MCF 10A (cell line): Measurements from ENCODE around the gene DISP3. TPM values are rescaled to one million over a fixed set of nuclear protein-coding genes. Genes with fewer than 3 reads are reported as not detected.

Experiments used
- Bru-seq: library from RNA; stranded (reverse); fragments of 400-500 nt; gene quantifications from one replicate; lab custom pipeline; 2021; lab: Mats Ljungman, UMichigan
- BruChase-seq, 2 experiments: library from RNA; stranded (reverse); fragments of 400-500 nt; gene quantifications; one replicate each; lab custom pipeline; 2021; lab: Mats Ljungman, UMichigan
- BruUV-seq: library from RNA; stranded (reverse); fragments of 400-500 nt; replicated peaks from 2 replicates; lab custom pipeline; 2021; lab: Mats Ljungman, UMichigan
- CTCF ChIA-PET: fragments of 300-600 bp; sonication (Branson Sonifier 250); formaldehyde crosslinking; extraction: SDS; loops from one replicate; lab custom pipeline; 2021; ENCODE audit warnings: antibody characterized with exemption, inconsistent platforms; lab: Yijun Ruan, JAX
- POLR2A ChIA-PET: fragments of 300-600, 350-650 bp; sonication (Branson Sonifier 250); formaldehyde crosslinking; extraction: SDS; loops from one replicate; lab custom pipeline; 2020; ENCODE audit warnings: antibody characterized with exemption, inconsistent platforms; lab: Yijun Ruan, JAX
- DNase-seq: peaks from one replicate; pipeline ENCODE4 v3.0.0-alpha.2; 2018; ENCODE audit not compliant: unreplicated experiment
- H3K27ac Mint-ChIP-seq: one replicate; pipeline ENCODE4 v1.8.0; 2022; ENCODE audit warnings: mild to moderate bottlenecking, low read depth, mixed read lengths; ENCODE audit not compliant: unreplicated experiment
- H3K27me3 Mint-ChIP-seq: one replicate; pipeline ENCODE4 v1.8.0; 2022; ENCODE audit warnings: mixed read lengths; ENCODE audit not compliant: insufficient read depth, unreplicated experiment
- H3K36me3 Mint-ChIP-seq: one replicate; pipeline ENCODE4 v1.8.0; 2022; ENCODE audit warnings: mild to moderate bottlenecking, moderate library complexity, mixed read lengths; ENCODE audit not compliant: insufficient read depth, unreplicated experiment
- H3K4me1 Mint-ChIP-seq: one replicate; pipeline ENCODE4 v1.8.0; 2022; ENCODE audit warnings: mixed read lengths; ENCODE audit not compliant: insufficient read depth, unreplicated experiment
- H3K4me3 Mint-ChIP-seq: one replicate; pipeline ENCODE4 v1.8.0; 2022; ENCODE audit warnings: mild to moderate bottlenecking, moderate library complexity, mixed read lengths; ENCODE audit not compliant: unreplicated experiment
- H3K9me3 Mint-ChIP-seq: one replicate; pipeline ENCODE4 v1.8.0; 2022; ENCODE audit warnings: mixed read lengths; ENCODE audit not compliant: unreplicated experiment
- intact Hi-C: fragments of 100-400 bp; cut with micrococcal nuclease; formaldehyde crosslinking; loops from 2 replicates; pipeline ENCODE4 v1.14.1; 2022
- long read RNA-seq: library from polyadenylated mRNA; stranded (forward); transcript quantifications from one replicate; pipeline ENCODE4 v2.0.0, GENCODE V29; 2022
- total RNA-seq: library from RNA; stranded (reverse); gene quantifications from 2 replicates; pipeline ENCODE4 v1.2.3, GENCODE V29; 2022
- TF ChIP-seq, protein P1 (sequence below): fragments of 200-600 bp; IDR thresholded peaks from one replicate; pipeline ENCODE4 v1.8.0; 2022; ENCODE audit warnings: antibody characterized with exemption, mild to moderate bottlenecking; ENCODE audit not compliant: unreplicated experiment

The DISP3 gene, protein sequence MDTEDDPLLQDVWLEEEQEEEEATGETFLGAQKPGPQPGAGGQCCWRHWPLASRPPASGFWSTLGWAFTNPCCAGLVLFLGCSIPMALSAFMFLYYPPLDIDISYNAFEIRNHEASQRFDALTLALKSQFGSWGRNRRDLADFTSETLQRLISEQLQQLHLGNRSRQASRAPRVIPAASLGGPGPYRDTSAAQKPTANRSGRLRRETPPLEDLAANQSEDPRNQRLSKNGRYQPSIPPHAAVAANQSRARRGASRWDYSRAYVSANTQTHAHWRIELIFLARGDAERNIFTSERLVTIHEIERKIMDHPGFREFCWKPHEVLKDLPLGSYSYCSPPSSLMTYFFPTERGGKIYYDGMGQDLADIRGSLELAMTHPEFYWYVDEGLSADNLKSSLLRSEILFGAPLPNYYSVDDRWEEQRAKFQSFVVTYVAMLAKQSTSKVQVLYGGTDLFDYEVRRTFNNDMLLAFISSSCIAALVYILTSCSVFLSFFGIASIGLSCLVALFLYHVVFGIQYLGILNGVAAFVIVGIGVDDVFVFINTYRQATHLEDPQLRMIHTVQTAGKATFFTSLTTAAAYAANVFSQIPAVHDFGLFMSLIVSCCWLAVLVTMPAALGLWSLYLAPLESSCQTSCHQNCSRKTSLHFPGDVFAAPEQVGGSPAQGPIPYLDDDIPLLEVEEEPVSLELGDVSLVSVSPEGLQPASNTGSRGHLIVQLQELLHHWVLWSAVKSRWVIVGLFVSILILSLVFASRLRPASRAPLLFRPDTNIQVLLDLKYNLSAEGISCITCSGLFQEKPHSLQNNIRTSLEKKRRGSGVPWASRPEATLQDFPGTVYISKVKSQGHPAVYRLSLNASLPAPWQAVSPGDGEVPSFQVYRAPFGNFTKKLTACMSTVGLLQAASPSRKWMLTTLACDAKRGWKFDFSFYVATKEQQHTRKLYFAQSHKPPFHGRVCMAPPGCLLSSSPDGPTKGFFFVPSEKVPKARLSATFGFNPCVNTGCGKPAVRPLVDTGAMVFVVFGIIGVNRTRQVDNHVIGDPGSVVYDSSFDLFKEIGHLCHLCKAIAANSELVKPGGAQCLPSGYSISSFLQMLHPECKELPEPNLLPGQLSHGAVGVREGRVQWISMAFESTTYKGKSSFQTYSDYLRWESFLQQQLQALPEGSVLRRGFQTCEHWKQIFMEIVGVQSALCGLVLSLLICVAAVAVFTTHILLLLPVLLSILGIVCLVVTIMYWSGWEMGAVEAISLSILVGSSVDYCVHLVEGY (N-terminal part only)
- total RNA-seq = 0.09 and 0.17 TPM in 2 replicates
- Bru-seq, nascent RNA = percentile 15 among the genes with signal in this experiment
- BruChase-seq, experiment 1, labeled RNA remaining after a 6-hour chase = percentile 10 among the genes with signal in this experiment
- percentile 16 among the genes with signal in this experiment for BruChase-seq, experiment 2, labeled RNA remaining after a 2-hour chase
- long read RNA-seq = 0 reads

DNA sequence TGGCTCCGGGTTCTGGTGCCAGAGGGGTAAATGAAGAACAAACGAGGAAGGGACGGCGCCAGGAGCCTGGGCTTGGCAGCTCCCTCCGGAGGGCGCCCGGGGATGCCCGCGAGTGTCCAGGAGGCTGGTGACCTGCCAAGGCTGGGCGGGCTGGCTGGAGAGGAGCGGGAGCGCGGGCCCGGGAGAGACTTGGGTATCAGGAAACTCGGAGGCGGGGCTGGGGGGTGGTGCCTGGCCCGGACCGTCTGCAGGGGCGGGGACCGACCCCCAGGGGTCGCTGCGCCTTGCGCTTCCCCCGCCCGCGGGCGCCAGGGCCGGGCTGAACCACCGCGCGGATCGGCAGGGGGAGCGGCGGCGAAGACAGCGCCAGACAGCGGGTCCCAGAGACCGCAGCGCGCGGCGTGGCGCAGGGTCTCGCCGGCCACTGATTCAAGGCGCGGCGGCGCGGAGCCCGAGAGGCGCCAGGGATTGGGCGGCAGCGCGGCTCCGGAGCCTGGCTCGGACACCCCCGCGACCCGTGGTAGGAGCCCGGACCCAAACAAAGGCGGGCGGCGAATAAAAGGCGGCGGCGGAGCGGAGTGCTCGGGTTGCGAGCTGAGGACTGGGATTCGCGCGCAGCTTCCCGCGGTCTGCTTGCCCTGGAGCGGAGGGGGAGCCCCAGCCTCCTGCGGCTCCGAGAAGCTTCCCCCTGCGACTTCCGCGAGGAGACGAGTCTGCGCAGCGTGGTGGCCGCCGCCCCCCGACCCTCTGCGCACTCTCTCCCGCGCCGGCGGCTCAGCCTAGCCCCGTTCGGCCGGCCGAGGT is at the start of gene DISP3:
TSS of gene DISP3 (plus strand) at position 585 of the 804 bp plus-strand sequence. CDS start 21,838 bp downstream, outside the sequence.
- no peaks in the 10 kb centered on the region for H3K4me1 Mint-ChIP-seq
- peak; percentile 50 for DNase-seq
- H3K9me3 Mint-ChIP-seq = no peaks in the 10 kb centered on the region
- peaks cover 45% of the 10 kb centered on the region for H3K27me3 Mint-ChIP-seq
- TF ChIP-seq, protein P1, sequence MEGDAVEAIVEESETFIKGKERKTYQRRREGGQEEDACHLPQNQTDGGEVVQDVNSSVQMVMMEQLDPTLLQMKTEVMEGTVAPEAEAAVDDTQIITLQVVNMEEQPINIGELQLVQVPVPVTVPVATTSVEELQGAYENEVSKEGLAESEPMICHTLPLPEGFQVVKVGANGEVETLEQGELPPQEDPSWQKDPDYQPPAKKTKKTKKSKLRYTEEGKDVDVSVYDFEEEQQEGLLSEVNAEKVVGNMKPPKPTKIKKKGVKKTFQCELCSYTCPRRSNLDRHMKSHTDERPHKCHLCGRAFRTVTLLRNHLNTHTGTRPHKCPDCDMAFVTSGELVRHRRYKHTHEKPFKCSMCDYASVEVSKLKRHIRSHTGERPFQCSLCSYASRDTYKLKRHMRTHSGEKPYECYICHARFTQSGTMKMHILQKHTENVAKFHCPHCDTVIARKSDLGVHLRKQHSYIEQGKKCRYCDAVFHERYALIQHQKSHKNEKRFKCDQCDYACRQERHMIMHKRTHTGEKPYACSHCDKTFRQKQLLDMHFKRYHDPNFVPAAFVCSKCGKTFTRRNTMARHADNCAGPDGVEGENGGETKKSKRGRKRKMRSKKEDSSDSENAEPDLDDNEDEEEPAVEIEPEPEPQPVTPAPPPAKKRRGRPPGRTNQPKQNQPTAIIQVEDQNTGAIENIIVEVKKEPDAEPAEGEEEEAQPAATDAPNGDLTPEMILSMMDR = peak; percentile 70
- no TSS peak for BruUV-seq
- no peaks in the 10 kb centered on the region for H3K36me3 Mint-ChIP-seq
- ChIA-PET CTCF (interaction anchor here (0.6 to 0.8 kb wide), 5 partner anchors 22 to 156 kb away, joined by 3 to 5 read pairs (median 3); no protein-coding TSS in a partner anchor), POLR2A (no interaction called here)
- intact Hi-C loops = loop anchor here (1.0 to 10.0 kb wide), 2 partner anchors 76 to 164 kb away; no protein-coding TSS in a partner anchor
- peak within 1 kb of the TSS; percentile 64 for H3K4me3 Mint-ChIP-seq
- no peak within 1 kb of the TSS for H3K27ac Mint-ChIP-seq

DNA sequence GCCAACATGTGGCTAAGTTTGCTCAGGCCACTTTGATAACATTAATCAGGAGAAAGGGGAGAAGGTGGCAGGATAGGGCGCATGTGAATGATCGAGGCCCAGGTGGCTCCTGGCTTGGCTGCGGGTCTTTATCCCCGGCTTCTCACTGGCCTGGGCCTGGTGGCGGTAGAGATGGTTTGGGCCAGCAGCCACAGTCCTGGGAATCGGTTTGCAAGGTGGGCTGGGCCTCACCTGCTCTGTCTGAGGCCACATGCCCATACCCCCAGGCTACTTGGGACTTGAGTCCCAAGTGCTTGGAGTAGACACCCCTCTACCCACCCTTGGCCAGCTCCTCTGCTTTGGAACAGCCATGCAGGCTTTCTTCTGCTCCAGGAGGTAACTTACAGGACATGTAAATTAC is 49.7 kb upstream of the DISP3 start:
- H3K27ac Mint-ChIP-seq = no peak overlapping the region
- H3K9me3 Mint-ChIP-seq = no peaks in the 10 kb centered on the region
- no peak overlapping the region for H3K4me3 Mint-ChIP-seq
- H3K27me3 Mint-ChIP-seq = peaks cover 49% of the 10 kb centered on the region
- intact Hi-C loops = no loop called here
- no peaks in the 10 kb centered on the region for H3K4me1 Mint-ChIP-seq
- no peak for DNase-seq
- TF ChIP-seq, protein P1 = no peak
- POLR2A ChIA-PET = no interaction called here
- CTCF ChIA-PET = no interaction called here
- H3K36me3 Mint-ChIP-seq = no peaks in the 10 kb centered on the region
- BruUV-seq = no TSS peak

DNA sequence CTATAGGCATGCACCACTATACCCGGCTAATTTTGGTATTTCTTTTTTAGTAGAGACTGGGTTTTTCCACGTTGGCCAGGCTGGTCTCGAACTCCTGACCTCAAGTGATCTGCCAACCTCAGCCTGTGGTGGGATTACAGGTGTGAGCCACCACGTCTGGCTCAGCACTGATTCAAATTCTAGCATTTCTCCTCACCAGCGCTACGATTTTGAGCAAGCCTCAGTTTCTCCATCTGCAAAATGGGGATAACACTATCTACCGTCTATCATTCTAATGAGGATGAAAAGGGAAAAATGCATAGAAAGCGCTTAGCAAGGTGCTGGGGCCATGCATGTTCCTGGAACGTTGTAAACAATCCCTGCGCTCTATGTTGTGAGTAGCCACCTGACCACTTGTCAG is 49.0 kb upstream of the DISP3 start:
- no peak overlapping the region for H3K27ac Mint-ChIP-seq
- ChIA-PET CTCF (no interaction called here), POLR2A (no interaction called here)
- BruUV-seq = no TSS peak
- H3K4me3 Mint-ChIP-seq = no peak overlapping the region
- intact Hi-C loops = no loop called here
- peaks cover 42% of the 10 kb centered on the region for H3K27me3 Mint-ChIP-seq
- H3K9me3 Mint-ChIP-seq = no peaks in the 10 kb centered on the region
- H3K4me1 Mint-ChIP-seq = no peaks in the 10 kb centered on the region
- TF ChIP-seq, protein P1 = no peak
- no peaks in the 10 kb centered on the region for H3K36me3 Mint-ChIP-seq
- no peak for DNase-seq
